ENCODE measurements around the gene IL22RA1. TPM values are rescaled to one million over a fixed set of nuclear protein-coding genes. Genes with fewer than 3 reads are reported as not detected.

The IL22RA1 gene
- total and polyA plus RNA-seq, 2 donors (not counting 1 experiment from before 2014, with no cell fraction given) = under 0.01 to 0.03 TPM

GRCh38 chr1:24126018-24126671, 16.8 kb downstream of the IL22RA1 start:
- peaks cover under 1% of the 10 kb centered on the region for H3K27me3 ChIP-seq (ENCODE audit: control insufficient read depth, insufficient read depth, low read length)
- H3K9me3 ChIP-seq (ENCODE audit: control insufficient read depth, insufficient read depth, low read depth, low read length) = no peaks in the 10 kb centered on the region
- H3K4me3 ChIP-seq (replicated peaks in 1 of 4; ENCODE audit: control extremely low read depth in 1 of 4, insufficient read depth in 1 of 4, low read depth in 3 of 4, low read length in 4 of 4) = no peak overlapping the region
- no peak for TF ChIP-seq EZH2 (IDR thresholded peaks at IDR 0.05; ENCODE audit: low read length, missing control alignments)
- TF ChIP-seq, protein P1, sequence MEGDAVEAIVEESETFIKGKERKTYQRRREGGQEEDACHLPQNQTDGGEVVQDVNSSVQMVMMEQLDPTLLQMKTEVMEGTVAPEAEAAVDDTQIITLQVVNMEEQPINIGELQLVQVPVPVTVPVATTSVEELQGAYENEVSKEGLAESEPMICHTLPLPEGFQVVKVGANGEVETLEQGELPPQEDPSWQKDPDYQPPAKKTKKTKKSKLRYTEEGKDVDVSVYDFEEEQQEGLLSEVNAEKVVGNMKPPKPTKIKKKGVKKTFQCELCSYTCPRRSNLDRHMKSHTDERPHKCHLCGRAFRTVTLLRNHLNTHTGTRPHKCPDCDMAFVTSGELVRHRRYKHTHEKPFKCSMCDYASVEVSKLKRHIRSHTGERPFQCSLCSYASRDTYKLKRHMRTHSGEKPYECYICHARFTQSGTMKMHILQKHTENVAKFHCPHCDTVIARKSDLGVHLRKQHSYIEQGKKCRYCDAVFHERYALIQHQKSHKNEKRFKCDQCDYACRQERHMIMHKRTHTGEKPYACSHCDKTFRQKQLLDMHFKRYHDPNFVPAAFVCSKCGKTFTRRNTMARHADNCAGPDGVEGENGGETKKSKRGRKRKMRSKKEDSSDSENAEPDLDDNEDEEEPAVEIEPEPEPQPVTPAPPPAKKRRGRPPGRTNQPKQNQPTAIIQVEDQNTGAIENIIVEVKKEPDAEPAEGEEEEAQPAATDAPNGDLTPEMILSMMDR (conservative IDR thresholded peaks at IDR 0.05 in 1 of 2, IDR thresholded peaks at IDR 0.05 in 1 of 2; ENCODE audit: low read depth in 1 of 2, low read length in 2 of 2) = no peak
- H4K20me1 ChIP-seq (ENCODE audit: control insufficient read depth, extremely low read depth, insufficient read depth, low read length) = no peaks in the 10 kb centered on the region
- H3K27ac ChIP-seq (ENCODE audit: insufficient read depth, low read length) = no peak overlapping the region
- H2AFZ ChIP-seq (ENCODE audit: low read length) = no peak overlapping the region
- no peaks in the 10 kb centered on the region for H3K4me1 ChIP-seq (ENCODE audit: control insufficient read depth, extremely low read depth, insufficient read depth, low read length)
- peak in 1 of 2 donors; percentile 9 for DNase-seq (ENCODE audit: low read depth in 2 of 2)
- no peaks in the 10 kb centered on the region for H3K36me3 ChIP-seq (ENCODE audit: control insufficient read depth, insufficient read depth, low read length)
- no peaks in the 10 kb centered on the region for H3K79me2 ChIP-seq (ENCODE audit: control insufficient read depth, insufficient read depth, low read length)
- H3K9ac ChIP-seq (ENCODE audit: insufficient read depth, low read length) = no peak overlapping the region
- H3K4me2 ChIP-seq (ENCODE audit: extremely low read depth, insufficient read depth, low read length) = no peak overlapping the region

DNA sequence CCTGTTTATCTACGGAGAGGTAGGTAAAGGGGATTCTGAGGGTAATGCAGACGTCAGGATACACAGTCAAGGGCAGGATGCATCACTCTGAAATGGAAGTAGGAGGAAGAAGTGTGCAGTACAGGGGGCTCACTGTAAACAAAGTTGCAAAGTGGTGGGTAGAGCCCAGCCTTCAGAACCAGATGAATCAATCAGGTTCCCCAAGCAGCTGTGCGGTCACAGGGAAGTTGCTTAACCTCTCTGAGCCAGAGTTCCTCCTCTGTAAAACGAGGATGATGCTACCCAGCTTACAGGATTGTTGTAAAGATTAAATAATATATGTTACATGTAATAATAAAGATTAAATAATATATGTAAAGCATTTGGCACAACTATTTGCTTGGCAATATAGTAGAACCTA, 17.5 kb downstream of the IL22RA1 start:
- Histone ChIP-seq H4K20me1 (ENCODE audit: control insufficient read depth, extremely low read depth, insufficient read depth, low read length) (no peaks in the 10 kb centered on the region), H3K27me3 (ENCODE audit: control insufficient read depth, insufficient read depth, low read length) (peaks cover 7% of the 10 kb centered on the region), H3K4me1 (ENCODE audit: control insufficient read depth, extremely low read depth, insufficient read depth, low read length) (no peaks in the 10 kb centered on the region), H3K27ac (ENCODE audit: insufficient read depth, low read length) (no peak overlapping the region), H3K9ac (ENCODE audit: insufficient read depth, low read length) (no peak overlapping the region), H3K79me2 (ENCODE audit: control insufficient read depth, insufficient read depth, low read length) (no peaks in the 10 kb centered on the region), H3K36me3 (ENCODE audit: control insufficient read depth, insufficient read depth, low read length) (no peaks in the 10 kb centered on the region), H3K4me3 (replicated peaks in 1 of 4; ENCODE audit: control extremely low read depth in 1 of 4, insufficient read depth in 1 of 4, low read depth in 3 of 4, low read length in 4 of 4) (no peak overlapping the region), H3K9me3 (ENCODE audit: control insufficient read depth, insufficient read depth, low read depth, low read length) (no peaks in the 10 kb centered on the region), H3K4me2 (ENCODE audit: extremely low read depth, insufficient read depth, low read length) (no peak overlapping the region), H2AFZ (ENCODE audit: low read length) (no peak overlapping the region)
- no peak for TF ChIP-seq EZH2 (IDR thresholded peaks at IDR 0.05; ENCODE audit: low read length, missing control alignments)
- TF ChIP-seq, protein P1 (conservative IDR thresholded peaks at IDR 0.05 in 1 of 2, IDR thresholded peaks at IDR 0.05 in 1 of 2; ENCODE audit: low read depth in 1 of 2, low read length in 2 of 2) = no peak
- no peak for DNase-seq (ENCODE audit: low read depth in 2 of 2)

DNA sequence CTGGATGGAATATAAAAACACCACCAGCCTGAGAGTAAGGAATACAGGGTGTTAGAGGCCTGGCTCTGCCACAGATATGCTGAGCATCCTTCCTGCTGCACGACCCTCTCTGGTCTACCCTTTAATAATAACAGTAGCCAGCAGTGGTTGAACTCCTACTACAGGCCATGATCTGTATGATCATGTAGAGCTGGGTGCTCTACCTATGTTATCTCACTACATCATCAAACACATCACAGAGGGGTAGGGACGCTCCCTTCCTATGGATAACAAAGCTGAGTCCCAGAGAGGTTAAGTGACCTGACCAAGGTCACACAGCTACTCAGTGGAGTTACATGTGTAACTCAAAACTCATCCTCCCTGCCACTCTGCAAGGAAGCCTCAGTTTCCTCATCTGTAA, 18.0 kb downstream of the IL22RA1 start:
- Histone ChIP-seq H3K79me2 (ENCODE audit: control insufficient read depth, insufficient read depth, low read length) (no peaks in the 10 kb centered on the region), H3K27ac (ENCODE audit: insufficient read depth, low read length) (no peak overlapping the region), H3K4me2 (ENCODE audit: extremely low read depth, insufficient read depth, low read length) (no peak overlapping the region), H3K4me3 (replicated peaks in 1 of 4; ENCODE audit: control extremely low read depth in 1 of 4, insufficient read depth in 1 of 4, low read depth in 3 of 4, low read length in 4 of 4) (no peak overlapping the region), H3K9me3 (ENCODE audit: control insufficient read depth, insufficient read depth, low read depth, low read length) (no peaks in the 10 kb centered on the region), H3K9ac (ENCODE audit: insufficient read depth, low read length) (no peak overlapping the region), H3K27me3 (ENCODE audit: control insufficient read depth, insufficient read depth, low read length) (peaks cover 7% of the 10 kb centered on the region), H4K20me1 (ENCODE audit: control insufficient read depth, extremely low read depth, insufficient read depth, low read length) (no peaks in the 10 kb centered on the region), H3K4me1 (ENCODE audit: control insufficient read depth, extremely low read depth, insufficient read depth, low read length) (no peaks in the 10 kb centered on the region), H2AFZ (ENCODE audit: low read length) (no peak overlapping the region), H3K36me3 (ENCODE audit: control insufficient read depth, insufficient read depth, low read length) (no peaks in the 10 kb centered on the region)
- no peak for TF ChIP-seq EZH2 (IDR thresholded peaks at IDR 0.05; ENCODE audit: low read length, missing control alignments)
- no peak for DNase-seq (ENCODE audit: low read depth in 2 of 2)

Measured in fibroblast of lung (primary cell).